NT2/D1 (cell line): Measurements from ENCODE around the gene REX1BD.

ENCODE experiments used
- DNase-seq: peaks from one replicate; pipeline ENCODE4 v3.0.0-alpha.2; 2011; ENCODE audit warnings: low read depth, low spot score
- H3K27me3 ChIP-seq: 2 replicates; pipeline ENCODE4 v1.6.0; 2011; ENCODE audit warnings: mild to moderate bottlenecking; ENCODE audit not compliant: insufficient read length, insufficient read depth
- H3K36me3 ChIP-seq: 2 replicates; pipeline ENCODE4 v1.6.1; 2011; ENCODE audit warnings: mild to moderate bottlenecking, low read length, mixed read lengths; ENCODE audit not compliant: insufficient read depth, insufficient read length
- H3K4me1 ChIP-seq: 2 replicates; pipeline ENCODE4 v1.5.1; 2011; ENCODE audit not compliant: insufficient read depth, insufficient read length
- H3K4me3 ChIP-seq: 2 replicates; pipeline ENCODE4 v1.5.1; 2011; ENCODE audit warnings: low read depth; ENCODE audit not compliant: insufficient read length
- H3K9ac ChIP-seq: 2 replicates; pipeline ENCODE4 v1.6.0; 2011; ENCODE audit warnings: low read depth; ENCODE audit not compliant: insufficient read length
- H3K9me3 ChIP-seq: 2 replicates; pipeline ENCODE4 v1.5.1; 2011; ENCODE audit warnings: mild to moderate bottlenecking, low read length; ENCODE audit not compliant: insufficient read depth
- SUZ12 ChIP-seq: IDR thresholded peaks from 2 replicates; pipeline ENCODE4 v1.6.1; 2011; ENCODE audit not compliant: insufficient read length, insufficient read depth; ENCODE audit errors: extremely low read depth
- YY1 ChIP-seq: IDR thresholded peaks from 2 replicates; pipeline ENCODE4 v1.6.1; 2011; ENCODE audit not compliant: insufficient read length, insufficient read depth
- ZNF274 ChIP-seq: IDR thresholded peaks from 2 replicates; pipeline ENCODE4 v1.6.1; 2011; ENCODE audit warnings: mild to moderate bottlenecking, low read depth, low read length

REX1BD gene

GRCh38 chr19:18566953-18567352 is 21.6 kb upstream of the REX1BD start:
- Histone ChIP-seq H3K9me3 (no peaks in the 10 kb centered on the region), H3K9ac (no peak overlapping the region), H3K4me1 (peaks cover under 1% of the 10 kb centered on the region), H3K27me3 (no peaks in the 10 kb centered on the region), H3K36me3 (peaks cover 78% of the 10 kb centered on the region), H3K4me3 (no peak overlapping the region)
- DNase-seq = no peak
- TF ChIP-seq YY1 (no peak), ZNF274 (no peak), SUZ12 (no peak)

- H3K4me1 ChIP-seq = peaks cover 4% of the 10 kb centered on the region
- H3K9me3 ChIP-seq = no peaks in the 10 kb centered on the region
- peaks cover 74% of the 10 kb centered on the region for H3K36me3 ChIP-seq
- no peak for TF ChIP-seq SUZ12
- no peak for TF ChIP-seq ZNF274
- no peak for TF ChIP-seq YY1
- H3K27me3 ChIP-seq = no peaks in the 10 kb centered on the region
- H3K9ac ChIP-seq = no peak overlapping the region
- no peak overlapping the region for H3K4me3 ChIP-seq
- DNase-seq = no peak
Observed at GRCh38 chr19:18568367-18568766, 20.2 kb upstream of the REX1BD start.

GRCh38 chr19:18571564-18572344 is 16.8 kb upstream of the REX1BD start, which contains the start of gene UBA52:
Gene UBA52, plus strand, starts transcription at chr19:18571857. Its CDS starts 1,444 bp downstream, at chr19:18573301.
- DNase-seq = peak; percentile 99
- Histone ChIP-seq H3K4me1 (peaks cover 7% of the 10 kb centered on the region), H3K4me3 (peak within 1 kb of the TSS; percentile 89), H3K9me3 (no peaks in the 10 kb centered on the region), H3K36me3 (peaks cover 77% of the 10 kb centered on the region), H3K9ac (peak within 1 kb of the TSS; percentile 97), H3K27me3 (no peaks in the 10 kb centered on the region)
- peak; percentile 99 for TF ChIP-seq YY1
- no peak for TF ChIP-seq ZNF274

- DNase-seq = no peak
- H3K27me3 ChIP-seq = no peaks in the 10 kb centered on the region
- H3K4me3 ChIP-seq = no peak overlapping the region
- TF ChIP-seq YY1 (no peak), SUZ12 (no peak), ZNF274 (no peak)
- H3K9ac ChIP-seq = peak overlapping the region; percentile 0
- H3K9me3 ChIP-seq = no peaks in the 10 kb centered on the region
- peaks cover 7% of the 10 kb centered on the region for H3K4me1 ChIP-seq
- H3K36me3 ChIP-seq = peaks cover 62% of the 10 kb centered on the region
Observed at GRCh38 chr19:18574691-18575291, 13.8 kb upstream of the REX1BD start.

- H3K9me3 ChIP-seq = no peaks in the 10 kb centered on the region
- no peaks in the 10 kb centered on the region for H3K27me3 ChIP-seq
- H3K4me3 ChIP-seq = no peak overlapping the region
- no peak for TF ChIP-seq ZNF274
- TF ChIP-seq YY1 = no peak
- no peak for TF ChIP-seq SUZ12
- no peak overlapping the region for H3K9ac ChIP-seq
- DNase-seq = no peak
- H3K4me1 ChIP-seq = peaks cover 7% of the 10 kb centered on the region
- peaks cover 58% of the 10 kb centered on the region for H3K36me3 ChIP-seq
Observed at GRCh38 chr19:18576383-18576782, 12.2 kb upstream of the REX1BD start.

- Histone ChIP-seq H3K4me1 (peaks cover 7% of the 10 kb centered on the region), H3K9me3 (no peaks in the 10 kb centered on the region), H3K27me3 (no peaks in the 10 kb centered on the region), H3K9ac (no peak overlapping the region), H3K36me3 (peaks cover 57% of the 10 kb centered on the region), H3K4me3 (no peak overlapping the region)
- DNase-seq = no peak
- no peak for TF ChIP-seq YY1
Observed at GRCh38 chr19:18577365-18577914, 11.2 kb upstream of the REX1BD start.

- no peaks in the 10 kb centered on the region for H3K4me1 ChIP-seq
- TF ChIP-seq YY1 (no peak), ZNF274 (no peak), SUZ12 (no peak)
- no peaks in the 10 kb centered on the region for H3K27me3 ChIP-seq
- H3K9me3 ChIP-seq = no peaks in the 10 kb centered on the region
- no peak overlapping the region for H3K4me3 ChIP-seq
- no peak overlapping the region for H3K9ac ChIP-seq
- H3K36me3 ChIP-seq = peaks cover 30% of the 10 kb centered on the region
- no peak for DNase-seq
Observed at GRCh38 chr19:18580311-18580710, 8.3 kb upstream of the REX1BD start.
